Esophagus muscularis mucosa (tissue), 4 donors: Measurements from ENCODE around the gene INPP5F. TPM values are rescaled to one million over a fixed set of nuclear protein-coding genes. Genes with fewer than 3 reads are reported as not detected.

Experiments used
- DNase-seq: peaks from one replicate; pipeline ENCODE4 v3.0.0-alpha.2; 2017; ENCODE audit errors: extremely low spot score
- H3K27ac ChIP-seq, 4 donors: fragments of 200-600 bp; sonication (generic); replicated peaks in 1 of 4; 1 replicate in 3 of 4; 2 replicates in 1 of 4; pipeline ENCODE4 v1.5.1; 2016 to 2019; ENCODE audit warnings: mild to moderate bottlenecking in 1 of 4
- H3K27me3 ChIP-seq, 4 donors: fragments of 200-600 bp; sonication (generic); one replicate each; pipeline versions ENCODE4 v1.5.1 to v1.6.0; 2016 to 2019
- H3K36me3 ChIP-seq, 4 donors: fragments of 200-600 bp; sonication (generic); one replicate each; pipeline ENCODE4 v1.5.1; 2016 to 2019
- H3K4me1 ChIP-seq, 4 donors: fragments of 200-600 bp; sonication (generic); one replicate each; pipeline ENCODE4 v1.5.1; 2016 to 2019
- H3K4me3 ChIP-seq, 4 donors: fragments of 200-600 bp; sonication (generic); 1 replicate in 2 of 4; 2 replicates in 2 of 4; pipeline ENCODE4 v1.5.1; 2016 to 2019; ENCODE audit warnings: mild to moderate bottlenecking in 4 of 4, moderate library complexity in 1 of 4
- H3K9me3 ChIP-seq, 4 donors: fragments of 200-600 bp; sonication (generic); 1 replicate in 3 of 4; 2 replicates in 1 of 4; pipeline ENCODE4 v1.5.1; 2016 to 2019
- CTCF ChIP-seq, 3 experiments: fragments of 200-600 bp in 2 of 3; fragments of 450-650 bp in 1 of 3; sonication (generic) in 2 of 3; IDR thresholded peaks; one replicate each; pipeline ENCODE4 v1.5.1; 2017 to 2019; ENCODE audit warnings: antibody characterized with exemption in 3 of 3, mild to moderate bottlenecking in 2 of 3, moderate library complexity in 1 of 3
- EP300 ChIP-seq: sonication (generic); formaldehyde crosslinking; IDR thresholded peaks from one replicate; pipeline ENCODE4 v1.6.1; 2017; ENCODE audit warnings: antibody characterized with exemption
- POLR2A ChIP-seq: fragments of 450-650 bp; IDR thresholded peaks from one replicate; pipeline ENCODE4 v1.6.1; 2017; ENCODE audit warnings: antibody characterized with exemption, moderate library complexity, mild to moderate bottlenecking, low read depth
- POLR2AphosphoS5 ChIP-seq, 2 donors: sonication (generic); formaldehyde crosslinking; IDR thresholded peaks; one replicate each; pipeline ENCODE4 v1.6.1; 2017; ENCODE audit warnings: antibody characterized with exemption in 2 of 2
- WGBS: methylation state at CpG from one replicate; pipeline ENCODE4 v1.1.5; 2018; 5-methylcytosine and 5-hydroxymethylcytosine counted together
- intact Hi-C: fragments of 100-400 bp; cut with DNase I; formaldehyde crosslinking; loops from one replicate; pipeline ENCODE4 v1.15.1; 2023
- total RNA-seq, 4 donors: library from RNA; depleted of rRNA; stranded (reverse); fragments of >200 nt; gene quantifications; one replicate each; pipeline versions ENCODE4 v1.1.0 to v1.2.1, GENCODE V29; 2016

Gene INPP5F
- total RNA-seq, 4 donors from 2014 or later: 15.1 to 24.0 (median 19.0) TPM

GRCh38 chr10:119801176-119801575 is 75.3 kb downstream of the INPP5F start:
- Histone ChIP-seq H3K4me3 (no peak overlapping the region), H3K27ac (no peak overlapping the region), H3K36me3 (peaks cover 18 to 42% (median 31%) of the 10 kb centered on the region in 4 donors), H3K27me3 (no peaks in the 10 kb centered on the region), H3K4me1 (no peaks in the 10 kb centered on the region), H3K9me3 (no peaks in the 10 kb centered on the region)
- intact Hi-C loops: no loop called here
- WGBS: 94% methylated on average over 2 of the region's 2 CpGs
- DNase-seq: no peak
- TF ChIP-seq CTCF (IDR thresholded peaks at IDR 0.05) (no peak), POLR2AphosphoS5 (IDR thresholded peaks at IDR 0.05) (no peak), EP300 (no peak), POLR2A (no peak)

GRCh38 chr10:119801998-119802538 is 76.2 kb downstream of the INPP5F start:
- 91% methylated on average over 6 of the region's 6 CpGs for WGBS
- H3K4me3 ChIP-seq: no peak overlapping the region
- H3K27me3 ChIP-seq: no peaks in the 10 kb centered on the region
- H3K27ac ChIP-seq: no peak overlapping the region
- no peak for DNase-seq
- H3K4me1 ChIP-seq: no peaks in the 10 kb centered on the region
- H3K9me3 ChIP-seq: no peaks in the 10 kb centered on the region
- peaks cover 18 to 42% (median 29%) of the 10 kb centered on the region in 4 donors for H3K36me3 ChIP-seq
- intact Hi-C loops: no loop called here
- TF ChIP-seq POLR2AphosphoS5 (IDR thresholded peaks at IDR 0.05): no peak
- TF ChIP-seq POLR2A: no peak
- no peak for TF ChIP-seq CTCF (IDR thresholded peaks at IDR 0.05)
- TF ChIP-seq EP300: no peak

- no peak overlapping the region for H3K27ac ChIP-seq
- intact Hi-C loops: no loop called here
- H3K4me1 ChIP-seq: no peaks in the 10 kb centered on the region
- H3K4me3 ChIP-seq: no peak overlapping the region
- 50% methylated on average over 1 of the region's 1 CpG for WGBS
- DNase-seq: no peak
- H3K9me3 ChIP-seq: no peaks in the 10 kb centered on the region
- no peaks in the 10 kb centered on the region for H3K27me3 ChIP-seq
- TF ChIP-seq POLR2A: no peak
- no peak for TF ChIP-seq EP300
- TF ChIP-seq POLR2AphosphoS5 (IDR thresholded peaks at IDR 0.05): no peak
- TF ChIP-seq CTCF (IDR thresholded peaks at IDR 0.05): no peak
- H3K36me3 ChIP-seq: peaks cover 14 to 45% (median 28%) of the 10 kb centered on the region in 4 donors
Observed at GRCh38 chr10:119803264-119803663, 77.4 kb downstream of the INPP5F start.

- H3K9me3 ChIP-seq: no peaks in the 10 kb centered on the region
- TF ChIP-seq POLR2AphosphoS5 (IDR thresholded peaks at IDR 0.05): no peak
- TF ChIP-seq CTCF (IDR thresholded peaks at IDR 0.05): no peak
- TF ChIP-seq POLR2A: no peak
- no peak for TF ChIP-seq EP300
- no peaks in the 10 kb centered on the region for H3K4me1 ChIP-seq
- H3K27ac ChIP-seq: no peak overlapping the region
- intact Hi-C loops: no loop called here
- no peaks in the 10 kb centered on the region for H3K27me3 ChIP-seq
- DNase-seq: no peak
- H3K36me3 ChIP-seq: peaks cover 14 to 47% (median 28%) of the 10 kb centered on the region in 4 donors
- H3K4me3 ChIP-seq: no peak overlapping the region
- WGBS: 83% methylated on average over 5 of the region's 5 CpGs
Observed at GRCh38 chr10:119805702-119806230, 79.9 kb downstream of the INPP5F start.
